GM13977 (cell line): Measurements from ENCODE around the gene LAMC3.

ENCODE experiments used
- DNase-seq: peaks from one replicate; pipeline ENCODE4 v3.0.0; 2012; ENCODE audit warnings: low spot score
- in situ Hi-C: fragments of 300-500 bp; cut with MboI; formaldehyde crosslinking; loops from one replicate; pipeline ENCODE4 v1.12.0; 2022; ENCODE audit warnings: low sequenced_read_pairs, low pct_unique_long_range_greater_than_20kb, mixed read lengths, inconsistent platforms; ENCODE audit not compliant: unreplicated experiment
- TF ChIP-seq, protein P1 (sequence below): IDR thresholded peaks from 2 replicates; pipeline ENCODE4 v1.5.1; 2012; ENCODE audit warnings: mild to moderate bottlenecking, control low read depth; ENCODE audit not compliant: insufficient read depth; ENCODE audit errors: extremely low read depth, missing control alignments

The LAMC3 gene

DNA sequence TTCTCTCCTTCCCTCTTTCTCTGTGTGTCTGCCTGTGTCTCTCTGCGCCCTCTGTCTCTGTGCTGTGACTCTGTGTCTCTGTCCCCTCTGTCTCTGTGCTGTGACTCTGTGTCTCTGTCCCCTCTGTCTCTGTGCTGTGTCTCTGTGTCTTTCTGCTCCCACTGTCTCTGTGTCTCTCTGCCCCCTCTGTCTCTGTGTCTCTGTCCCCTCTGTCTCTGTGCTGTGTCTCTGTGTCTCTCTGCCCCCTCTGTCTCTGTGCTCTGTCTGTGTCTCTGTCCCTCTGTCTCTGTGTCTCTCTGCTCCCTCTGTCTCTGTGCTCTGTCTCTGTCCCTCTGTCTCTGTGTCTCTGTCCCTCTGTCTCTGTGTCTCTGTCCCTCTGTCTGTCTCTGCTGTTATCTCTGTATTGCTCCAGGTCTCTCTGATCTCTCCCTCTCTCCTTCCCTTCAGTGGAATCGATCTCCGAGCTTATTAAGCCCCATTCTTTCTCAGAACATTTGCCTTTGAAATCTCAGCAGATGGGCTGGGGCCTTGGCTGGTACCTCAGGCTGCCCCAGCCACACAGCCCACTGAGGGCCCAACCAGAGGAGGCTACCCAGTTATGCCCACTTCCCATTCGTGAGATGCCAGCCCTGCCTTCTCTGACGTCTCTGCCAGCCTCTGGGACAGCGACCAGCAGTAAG, 36.6 kb upstream of the LAMC3 start:
- TF ChIP-seq, protein P1, sequence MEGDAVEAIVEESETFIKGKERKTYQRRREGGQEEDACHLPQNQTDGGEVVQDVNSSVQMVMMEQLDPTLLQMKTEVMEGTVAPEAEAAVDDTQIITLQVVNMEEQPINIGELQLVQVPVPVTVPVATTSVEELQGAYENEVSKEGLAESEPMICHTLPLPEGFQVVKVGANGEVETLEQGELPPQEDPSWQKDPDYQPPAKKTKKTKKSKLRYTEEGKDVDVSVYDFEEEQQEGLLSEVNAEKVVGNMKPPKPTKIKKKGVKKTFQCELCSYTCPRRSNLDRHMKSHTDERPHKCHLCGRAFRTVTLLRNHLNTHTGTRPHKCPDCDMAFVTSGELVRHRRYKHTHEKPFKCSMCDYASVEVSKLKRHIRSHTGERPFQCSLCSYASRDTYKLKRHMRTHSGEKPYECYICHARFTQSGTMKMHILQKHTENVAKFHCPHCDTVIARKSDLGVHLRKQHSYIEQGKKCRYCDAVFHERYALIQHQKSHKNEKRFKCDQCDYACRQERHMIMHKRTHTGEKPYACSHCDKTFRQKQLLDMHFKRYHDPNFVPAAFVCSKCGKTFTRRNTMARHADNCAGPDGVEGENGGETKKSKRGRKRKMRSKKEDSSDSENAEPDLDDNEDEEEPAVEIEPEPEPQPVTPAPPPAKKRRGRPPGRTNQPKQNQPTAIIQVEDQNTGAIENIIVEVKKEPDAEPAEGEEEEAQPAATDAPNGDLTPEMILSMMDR: no peak
- no peak for DNase-seq
- in situ Hi-C loops: no loop called here

DNA sequence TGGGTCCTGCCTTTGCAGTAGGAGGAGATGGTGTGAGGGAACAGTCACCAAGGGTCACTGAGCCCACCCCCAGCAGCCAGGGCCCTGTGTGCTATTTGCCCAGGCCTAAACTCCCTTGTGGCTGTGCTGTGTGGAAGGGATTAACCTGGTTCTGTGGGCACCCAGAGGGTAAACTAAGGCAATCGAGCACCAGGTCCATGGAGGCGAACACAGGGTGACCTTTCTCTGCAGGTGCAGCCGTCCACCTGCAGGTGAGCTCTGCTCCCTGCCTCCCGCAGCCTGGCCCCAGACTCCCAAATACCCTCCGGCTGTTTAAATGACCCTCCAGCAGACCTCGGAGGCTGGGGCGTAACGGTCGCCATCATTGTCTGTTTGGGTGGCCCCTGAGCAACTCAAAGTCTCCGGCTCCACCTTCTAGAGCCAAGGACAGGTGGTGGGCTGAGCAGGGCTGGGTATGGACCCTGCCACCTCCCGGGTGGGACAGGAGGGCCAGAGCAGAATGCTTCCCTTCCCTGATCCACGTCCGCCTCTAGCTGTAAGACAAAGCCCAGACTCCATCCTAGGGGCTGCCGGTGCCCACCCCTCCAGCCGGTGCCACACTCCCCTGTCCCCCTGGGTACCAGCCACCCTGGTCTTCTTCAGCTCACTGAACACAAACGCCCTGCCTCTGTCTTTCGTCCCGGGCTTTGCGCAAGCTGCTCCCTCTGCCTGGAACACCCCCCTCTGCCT, 35.9 kb upstream of the LAMC3 start:
- in situ Hi-C loops: no loop called here
- DNase-seq: no peak
- TF ChIP-seq, protein P1: no peak

DNA sequence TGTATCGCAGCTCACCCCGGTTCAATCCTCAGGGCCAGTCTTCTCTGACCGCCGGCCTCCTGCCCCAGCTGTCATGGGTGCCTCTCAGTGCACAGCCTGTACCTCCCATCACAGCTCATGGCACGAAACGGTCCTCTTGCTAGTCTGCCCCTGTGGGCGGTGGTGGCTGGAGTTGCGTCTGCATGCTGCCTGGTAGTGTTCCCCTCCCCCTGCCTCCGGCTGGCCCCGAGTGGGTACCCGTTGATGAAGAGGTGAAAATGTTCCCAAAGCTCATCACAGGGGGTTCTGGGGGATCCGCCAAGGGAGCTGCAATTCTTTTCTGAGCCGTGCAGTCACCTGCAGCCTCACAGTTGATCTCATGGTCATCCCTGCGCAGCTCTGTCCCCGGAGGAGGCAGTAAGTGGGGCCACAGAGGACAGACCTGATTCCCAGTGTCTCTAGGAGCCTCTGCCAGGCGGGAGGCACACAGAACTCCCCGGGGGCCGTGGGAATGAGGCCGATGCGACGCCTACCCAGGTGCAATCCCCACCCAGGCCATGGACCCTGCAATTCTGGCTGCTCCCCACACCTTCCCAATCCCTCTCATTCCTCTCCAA, 35.2 kb upstream of the LAMC3 start:
- in situ Hi-C loops: no loop called here

DNA sequence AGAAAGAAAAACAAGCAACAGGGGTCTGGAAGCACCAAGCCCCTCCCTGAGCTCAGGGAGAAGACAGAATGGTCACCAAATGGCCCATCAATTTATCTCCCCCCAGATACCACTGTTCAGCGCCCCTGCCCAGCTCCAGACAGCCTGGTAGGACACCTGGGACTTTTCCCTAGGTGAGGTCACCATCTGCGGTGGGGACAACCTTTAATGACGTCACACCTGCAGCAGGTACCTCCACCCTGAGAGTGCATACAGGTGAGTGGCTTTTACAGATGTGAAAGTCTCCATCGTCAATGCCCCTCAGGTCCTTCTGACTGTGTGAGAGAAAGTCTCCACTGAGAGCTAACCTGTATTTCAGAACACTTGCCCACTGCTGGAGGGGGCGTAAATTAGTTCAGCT, 34.3 kb upstream of the LAMC3 start:
- in situ Hi-C loops: no loop called here
- no peak for DNase-seq
- TF ChIP-seq, protein P1: no peak

More for the DNA sequence above, 35.2 kb upstream of the LAMC3 start:
- DNase-seq: no peak
- TF ChIP-seq, protein P1: no peak

DNA sequence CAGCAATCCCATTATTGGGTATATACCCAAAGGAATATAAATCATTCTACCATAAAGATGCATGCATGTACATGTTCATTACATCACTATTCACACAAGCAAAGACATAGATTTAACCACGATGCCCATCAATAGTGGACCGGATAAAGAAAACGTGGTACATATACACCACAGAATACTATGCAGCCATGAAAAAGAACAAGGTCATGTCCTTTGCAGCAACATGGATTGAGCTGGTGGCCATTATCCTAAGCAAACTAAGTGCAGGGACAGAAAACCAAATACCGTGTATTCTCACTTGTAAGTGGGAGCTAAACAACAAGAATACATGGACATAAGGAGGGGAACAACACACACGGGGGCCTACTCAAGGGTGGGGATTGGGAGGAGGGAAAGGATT, 33.8 kb upstream of the LAMC3 start:
- in situ Hi-C loops: no loop called here
- no peak for DNase-seq

More for the DNA sequence above, 33.8 kb upstream of the LAMC3 start:
- TF ChIP-seq, protein P1: no peak
